Keratinocyte (primary cell): ENCODE data around the gene SLC22A12. TPM values are rescaled to one million over a fixed set of nuclear protein-coding genes. Genes with fewer than 3 reads are reported as not detected.

ENCODE experiments used
- DNase-seq: peaks from one replicate; pipeline ENCODE4 v3.0.0-alpha.2; 2011; ENCODE audit warnings: low read depth, missing footprints, low spot score
- FAIRE-seq: peaks from 2 replicates; lab custom pipeline; 2011; peaks lifted over from hg19 to GRCh38; lab: Jason Lieb, UNC
- H2AFZ ChIP-seq: 2 replicates; pipeline ENCODE4 v1.6.0; 2012; ENCODE audit warnings: low read length, control low read depth, inconsistent platforms; ENCODE audit not compliant: control insufficient read depth
- H3K27ac ChIP-seq: 2 replicates; pipeline ENCODE4 v1.5.1; 2011; ENCODE audit warnings: low read length; ENCODE audit not compliant: control insufficient read depth, insufficient read depth
- H3K27me3 ChIP-seq: 3 replicates; pipeline ENCODE4 v1.6.0; 2011; ENCODE audit warnings: low read length; ENCODE audit not compliant: control insufficient read depth, insufficient read depth; ENCODE audit errors: extremely low read depth
- H3K36me3 ChIP-seq, 2 experiments: 2 replicates in 1 of 2; 3 replicates in 1 of 2; pipeline ENCODE4 v1.5.1; 2011; ENCODE audit warnings: low read length in 2 of 2, mild to moderate bottlenecking in 1 of 2; ENCODE audit not compliant: control insufficient read depth in 2 of 2, insufficient read depth in 2 of 2; ENCODE audit errors: extremely low read depth in 1 of 2
- H3K4me1 ChIP-seq: 3 replicates; pipeline ENCODE4 v1.5.1; 2011; ENCODE audit warnings: low read length; ENCODE audit not compliant: control insufficient read depth, insufficient read depth; ENCODE audit errors: extremely low read depth
- H3K4me2 ChIP-seq: 3 replicates; pipeline ENCODE4 v1.6.0; 2011; ENCODE audit warnings: low read depth, low read length; ENCODE audit not compliant: control insufficient read depth, insufficient read depth; ENCODE audit errors: extremely low read depth
- H3K4me3 ChIP-seq, 3 experiments: fragments of 200-600 bp in 1 of 3; sonication (generic) in 1 of 3; 2 replicates in 2 of 3; 3 replicates in 1 of 3; pipeline ENCODE4 v1.5.1; 2011 to 2016; ENCODE audit warnings: low read length in 3 of 3, mild to moderate bottlenecking in 3 of 3, control low read depth in 2 of 3, inconsistent platforms in 1 of 3, low read depth in 1 of 3, mixed read lengths in 1 of 3, mixed run types in 1 of 3, moderate library complexity in 1 of 3; ENCODE audit not compliant: control insufficient read depth in 2 of 3, insufficient read depth in 2 of 3; ENCODE audit errors: extremely low read depth in 1 of 3
- H3K79me2 ChIP-seq: 2 replicates; pipeline ENCODE4 v1.6.0; 2012; ENCODE audit warnings: low read length; ENCODE audit not compliant: control insufficient read depth, insufficient read depth
- H3K9ac ChIP-seq: 3 replicates; pipeline ENCODE4 v1.6.0; 2011; ENCODE audit warnings: low read length; ENCODE audit not compliant: control insufficient read depth, insufficient read depth; ENCODE audit errors: extremely low read depth
- H3K9me1 ChIP-seq: 3 replicates; pipeline ENCODE4 v1.6.0; 2011; ENCODE audit warnings: low read length; ENCODE audit not compliant: control insufficient read depth, insufficient read depth; ENCODE audit errors: extremely low read depth
- H3K9me3 ChIP-seq: 2 replicates; pipeline ENCODE4 v1.5.1; 2012; ENCODE audit warnings: low read depth, low read length; ENCODE audit not compliant: control insufficient read depth
- H4K20me1 ChIP-seq: 3 replicates; pipeline ENCODE4 v1.6.0; 2011; ENCODE audit warnings: low read length; ENCODE audit not compliant: control insufficient read depth, insufficient read depth; ENCODE audit errors: extremely low read depth
- EZH2 ChIP-seq: IDR thresholded peaks from one replicate; pipeline ENCODE4 v1.6.1; 2012; ENCODE audit warnings: inconsistent platforms, mild to moderate bottlenecking, low read length, moderate library complexity
- dilution Hi-C: fragments of 300-500 bp; cut with MboI; formaldehyde crosslinking; loops from one replicate; pipeline ENCODE4 v1.7.0; 2020; ENCODE audit warnings: low sequenced_read_pairs; ENCODE audit not compliant: extremely low pct_ligation_motif_present
- polyA plus RNA-seq, 5 experiments: library from polyadenylated mRNA; depleted of rRNA in 3 of 5; stranded (reverse) in 3 of 5; stranded (forward) in 1 of 5; unstranded in 1 of 5; fragments of >200 nt; gene quantifications; 1 replicate in 1 of 5; 2 replicates in 3 of 5; 3 replicates in 1 of 5; pipeline versions ENCODE4 v1.2.1 to v1.2.3, GENCODE V29; 2011 to 2012; ENCODE audit warnings: missing spikeins in 2 of 5, low read depth in 1 of 5, low replicate concordance in 1 of 5
- TF ChIP-seq, protein P1 (sequence below), 3 experiments: IDR thresholded peaks in 1 of 3; conservative IDR thresholded peaks in 1 of 3; optimal IDR thresholded peaks in 1 of 3; 2 replicates in 2 of 3; 3 replicates in 1 of 3; pipeline versions ENCODE3 to v1.5.1; 2011; ENCODE audit warnings: low read length in 3 of 3, mild to moderate bottlenecking in 3 of 3, moderate library complexity in 2 of 3, control low read depth in 1 of 3, inconsistent platforms in 1 of 3; ENCODE audit not compliant: insufficient read depth in 2 of 3; ENCODE audit errors: extremely low read depth in 1 of 3

SLC22A12 gene
- polyA plus RNA-seq, 1 donor (not counting 4 experiments of a cell fraction or from before 2014, with no cell fraction given), result not detected

DNA sequence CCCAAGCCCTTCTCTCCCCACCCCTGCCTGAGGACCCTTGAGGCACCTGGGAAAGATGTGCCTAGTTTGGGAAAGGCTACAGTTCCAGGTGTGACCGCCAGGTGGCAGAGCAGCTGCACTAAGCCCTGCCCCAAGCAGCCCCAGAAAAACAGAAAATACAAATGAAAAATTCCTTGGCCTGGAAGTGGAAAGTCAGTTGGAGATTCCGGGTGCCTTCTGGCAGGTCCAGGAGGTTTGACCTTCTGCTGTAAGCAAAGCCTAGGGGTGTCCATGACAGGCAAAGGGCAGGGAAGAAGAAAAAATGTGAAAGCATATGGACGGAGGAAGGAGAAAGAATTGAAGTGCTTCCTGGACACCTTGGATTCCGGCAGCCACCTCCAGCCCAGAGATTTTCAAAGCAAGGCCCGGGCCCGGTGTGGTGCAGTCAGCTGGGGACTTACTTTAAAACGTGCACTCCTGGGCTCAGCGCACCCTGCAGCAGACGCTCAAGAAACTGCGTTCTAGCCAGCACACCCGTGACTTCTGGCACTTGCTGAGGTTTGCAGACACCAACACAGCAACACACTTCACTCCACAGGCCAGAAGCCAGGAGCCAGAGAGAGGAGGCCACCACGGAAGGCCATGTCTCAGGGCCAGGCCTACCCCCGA lies 37.3 kb upstream of the SLC22A12 start:
- no peaks in the 10 kb centered on the region for H4K20me1 ChIP-seq
- no peak overlapping the region for H3K9ac ChIP-seq
- TF ChIP-seq, protein P1, sequence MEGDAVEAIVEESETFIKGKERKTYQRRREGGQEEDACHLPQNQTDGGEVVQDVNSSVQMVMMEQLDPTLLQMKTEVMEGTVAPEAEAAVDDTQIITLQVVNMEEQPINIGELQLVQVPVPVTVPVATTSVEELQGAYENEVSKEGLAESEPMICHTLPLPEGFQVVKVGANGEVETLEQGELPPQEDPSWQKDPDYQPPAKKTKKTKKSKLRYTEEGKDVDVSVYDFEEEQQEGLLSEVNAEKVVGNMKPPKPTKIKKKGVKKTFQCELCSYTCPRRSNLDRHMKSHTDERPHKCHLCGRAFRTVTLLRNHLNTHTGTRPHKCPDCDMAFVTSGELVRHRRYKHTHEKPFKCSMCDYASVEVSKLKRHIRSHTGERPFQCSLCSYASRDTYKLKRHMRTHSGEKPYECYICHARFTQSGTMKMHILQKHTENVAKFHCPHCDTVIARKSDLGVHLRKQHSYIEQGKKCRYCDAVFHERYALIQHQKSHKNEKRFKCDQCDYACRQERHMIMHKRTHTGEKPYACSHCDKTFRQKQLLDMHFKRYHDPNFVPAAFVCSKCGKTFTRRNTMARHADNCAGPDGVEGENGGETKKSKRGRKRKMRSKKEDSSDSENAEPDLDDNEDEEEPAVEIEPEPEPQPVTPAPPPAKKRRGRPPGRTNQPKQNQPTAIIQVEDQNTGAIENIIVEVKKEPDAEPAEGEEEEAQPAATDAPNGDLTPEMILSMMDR (optimal IDR thresholded peaks at IDR 0.05 in 1 of 3, IDR thresholded peaks at IDR 0.05 in 1 of 3, conservative IDR thresholded peaks at IDR 0.05 in 1 of 3; ENCODE audit: extremely low read depth in 1 of 3, insufficient read depth in 2 of 3, low read length in 3 of 3), result peak; percentile 89 to 94 (median 90)
- TF ChIP-seq EZH2, result no peak
- H3K9me3 ChIP-seq, result no peaks in the 10 kb centered on the region
- FAIRE-seq, result no peak
- H3K4me2 ChIP-seq, result no peak overlapping the region
- no peak overlapping the region for H3K27ac ChIP-seq
- H3K27me3 ChIP-seq, result peaks cover 1% of the 10 kb centered on the region
- no peak overlapping the region for H2AFZ ChIP-seq
- no peaks in the 10 kb centered on the region for H3K4me1 ChIP-seq
- no peaks in the 10 kb centered on the region for H3K36me3 ChIP-seq
- dilution Hi-C loops, result no loop called here
- no peak for DNase-seq
- no peaks in the 10 kb centered on the region for H3K9me1 ChIP-seq
- H3K79me2 ChIP-seq, result no peaks in the 10 kb centered on the region
- no peak overlapping the region for H3K4me3 ChIP-seq

DNA sequence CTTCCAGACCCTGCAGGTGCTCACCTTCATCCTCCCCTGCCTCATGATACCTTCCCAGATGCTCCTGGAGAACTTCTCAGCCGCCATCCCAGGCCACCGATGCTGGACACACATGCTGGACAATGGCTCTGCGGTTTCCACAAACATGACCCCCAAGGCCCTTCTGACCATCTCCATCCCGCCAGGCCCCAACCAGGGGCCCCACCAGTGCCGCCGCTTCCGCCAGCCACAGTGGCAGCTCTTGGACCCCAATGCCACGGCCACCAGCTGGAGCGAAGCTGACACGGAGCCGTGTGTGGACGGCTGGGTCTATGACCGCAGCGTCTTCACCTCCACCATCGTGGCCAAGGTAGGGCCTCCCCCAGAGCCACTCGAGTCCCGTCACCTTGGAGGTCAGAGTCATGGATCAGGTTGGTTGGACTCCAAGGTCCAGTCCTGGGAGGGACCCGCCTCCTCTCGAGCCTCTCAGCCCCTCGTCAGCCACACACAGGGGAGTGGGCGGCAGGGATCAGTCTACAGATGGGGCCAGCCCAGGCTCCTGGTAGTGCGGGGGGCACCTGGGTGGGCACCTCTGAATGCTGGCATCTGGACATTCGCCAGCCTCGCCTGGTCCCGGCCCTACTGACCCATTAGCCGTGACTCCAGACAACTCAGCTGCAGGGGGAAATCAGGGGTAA lies 34.8 kb upstream of the SLC22A12 start:
- Histone ChIP-seq H3K79me2 (no peaks in the 10 kb centered on the region), H3K36me3 (no peaks in the 10 kb centered on the region), H3K27me3 (peaks cover 5% of the 10 kb centered on the region), H3K9ac (no peak overlapping the region), H3K27ac (no peak overlapping the region), H3K4me3 (no peak overlapping the region), H3K4me1 (no peaks in the 10 kb centered on the region), H3K9me1 (no peaks in the 10 kb centered on the region), H3K9me3 (no peaks in the 10 kb centered on the region), H3K4me2 (no peak overlapping the region), H4K20me1 (no peaks in the 10 kb centered on the region), H2AFZ (no peak overlapping the region)
- dilution Hi-C loops, result no loop called here
- DNase-seq, result no peak
- no peak for FAIRE-seq
- TF ChIP-seq EZH2, result no peak
- TF ChIP-seq, protein P1 (optimal IDR thresholded peaks at IDR 0.05 in 1 of 3, IDR thresholded peaks at IDR 0.05 in 1 of 3, conservative IDR thresholded peaks at IDR 0.05 in 1 of 3; ENCODE audit: extremely low read depth in 1 of 3, insufficient read depth in 2 of 3, low read length in 3 of 3), result no peak
